ENCODE measurements around the gene APOM. TPM values are rescaled to one million over a fixed set of nuclear protein-coding genes. Genes with fewer than 3 reads are reported as not detected.

Gene APOM
- total and polyA plus RNA-seq, 4 donors, result 89.8 to 587 (median 173) TPM

DNA sequence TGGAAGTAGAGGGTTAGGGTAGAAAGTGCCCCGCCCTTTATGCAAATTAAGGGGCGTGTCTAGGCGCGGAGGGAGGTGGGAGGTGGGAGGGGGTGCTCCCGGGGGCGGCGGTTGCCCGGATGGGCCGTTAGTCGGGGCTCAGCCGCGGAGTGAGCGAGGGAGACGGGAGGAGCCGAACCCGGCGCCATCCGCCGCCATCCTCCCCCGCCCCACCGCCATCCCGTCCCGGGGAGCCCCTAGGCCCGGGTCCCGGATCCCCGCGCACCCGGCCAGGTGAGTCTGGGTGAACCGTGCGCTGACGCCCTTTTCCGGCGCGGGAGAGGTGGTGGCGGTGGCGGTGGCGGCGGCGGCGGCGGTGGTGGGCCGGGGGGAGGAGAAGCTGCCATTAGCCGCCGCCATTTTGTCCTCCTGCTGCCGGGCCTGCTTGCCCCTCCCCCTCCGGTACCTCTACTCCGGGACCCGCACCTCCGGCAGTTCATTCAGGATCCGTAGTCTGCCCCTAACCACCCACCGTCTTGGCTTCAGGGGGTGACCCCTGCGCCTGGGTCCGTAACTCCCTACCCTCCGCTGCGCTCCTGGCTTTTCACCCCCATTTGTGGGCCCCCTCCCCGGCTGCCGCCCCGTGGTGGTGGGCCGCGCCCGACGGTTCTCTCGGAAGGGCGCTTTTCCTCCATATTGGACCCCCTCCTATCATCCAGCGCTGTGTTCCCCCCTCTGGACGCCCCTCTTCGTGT, 34.9 kb upstream of the APOM start, which contains the start of gene PRRC2A:
Gene PRRC2A, plus strand, starts transcription at position 130 of the 734 bp plus-strand sequence. CDS start 2,075 bp downstream, outside the sequence.
- TF ChIP-seq TAF1 (conservative IDR thresholded peaks at IDR 0.05) (peak; percentile 16), YY1 (IDR thresholded peaks at IDR 0.05) (peak; percentile 86), JUND (IDR thresholded peaks at IDR 0.05) (no peak), SP1 (IDR thresholded peaks at IDR 0.05) (peak; percentile 46), EGR1 (IDR thresholded peaks at IDR 0.05; ENCODE audit: low read depth in 2 of 2) (peak in 1 of 2 donors; percentile 6), RXRA (IDR thresholded peaks at IDR 0.05) (peak in 1 of 2 donors; percentile 1), FOXA1 (IDR thresholded peaks at IDR 0.05) (no peak)
- Histone ChIP-seq H3K27ac (ENCODE audit: low read depth in 1 of 2, low read length in 2 of 2) (peak within 1 kb of the TSS; percentile 93 to 96), H3K4me3 (ENCODE audit: low read depth in 1 of 3, low read length in 3 of 3) (peak within 1 kb of the TSS; percentile 87 to 96 (median 90)), H3K9me3 (ENCODE audit: control insufficient read depth in 4 of 4, low read length in 3 of 4) (no peaks in the 10 kb centered on the region), H3K4me1 (ENCODE audit: control insufficient read depth in 4 of 4, insufficient read depth in 4 of 4, low read length in 3 of 4) (peaks cover 4 to 14% (median 7%) of the 10 kb centered on the region in 4 donors), H3K27me3 (ENCODE audit: control insufficient read depth in 4 of 4, insufficient read depth in 4 of 4, low read length in 3 of 4) (no peaks in the 10 kb centered on the region), H3K36me3 (ENCODE audit: control insufficient read depth in 4 of 4, insufficient read depth in 3 of 4, low read depth in 1 of 4, low read length in 3 of 4) (peaks cover 8 to 23% (median 20%) of the 10 kb centered on the region in 4 donors), H3K9ac (ENCODE audit: low read depth in 1 of 2, low read length in 2 of 2) (peak within 1 kb of the TSS; percentile 84 to 97)
- DNase-seq (ENCODE audit: low spot score), result peak; percentile 80
- 1% methylated on average over 67 of the region's 67 CpGs for WGBS

DNA sequence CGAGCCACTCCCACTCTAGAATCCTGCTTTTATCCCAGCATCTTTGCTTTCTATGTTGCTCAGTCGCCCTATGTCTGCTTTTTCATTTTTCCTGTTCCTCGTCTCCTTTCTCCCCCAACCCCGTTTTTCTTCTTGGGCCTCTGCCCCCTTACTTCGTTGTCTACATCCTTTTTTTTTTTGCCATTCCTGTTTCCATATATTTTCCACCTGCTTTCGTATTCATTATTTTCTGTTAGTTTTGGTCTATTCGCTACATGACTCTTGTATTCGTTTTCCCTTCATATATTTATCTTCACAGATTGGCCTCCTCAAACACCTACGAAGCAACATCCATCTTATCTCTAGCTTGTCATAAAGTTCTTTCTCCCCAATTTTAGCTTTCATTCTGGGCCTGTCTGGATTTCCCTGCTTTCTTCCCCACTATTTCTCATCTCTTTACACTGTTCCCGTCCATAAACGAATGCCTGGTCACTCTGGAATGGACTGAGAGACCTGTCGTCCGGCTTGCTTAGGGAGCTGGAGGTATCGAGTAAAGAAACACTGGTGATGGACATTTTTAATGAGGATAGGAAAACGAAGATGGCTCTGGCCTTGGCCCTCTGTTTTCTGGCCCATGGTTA, 34.3 kb upstream of the APOM start:
- H3K4me1 ChIP-seq (ENCODE audit: control insufficient read depth in 4 of 4, insufficient read depth in 4 of 4, low read length in 3 of 4), result peaks cover 4 to 14% (median 7%) of the 10 kb centered on the region in 4 donors
- no peaks in the 10 kb centered on the region for H3K27me3 ChIP-seq (ENCODE audit: control insufficient read depth in 4 of 4, insufficient read depth in 4 of 4, low read length in 3 of 4)
- DNase-seq (ENCODE audit: low spot score), result no peak
- H3K27ac ChIP-seq (ENCODE audit: low read depth in 1 of 2, low read length in 2 of 2), result peak overlapping the region; percentile 93 to 95
- peak overlapping the region; percentile 87 to 96 (median 90) for H3K4me3 ChIP-seq (ENCODE audit: low read depth in 1 of 3, low read length in 3 of 3)
- H3K9ac ChIP-seq (ENCODE audit: low read depth in 1 of 2, low read length in 2 of 2), result peak overlapping the region; percentile 84 to 97
- H3K36me3 ChIP-seq (ENCODE audit: control insufficient read depth in 4 of 4, insufficient read depth in 3 of 4, low read depth in 1 of 4, low read length in 3 of 4), result peaks cover 12 to 30% (median 27%) of the 10 kb centered on the region in 4 donors
- no peaks in the 10 kb centered on the region for H3K9me3 ChIP-seq (ENCODE audit: control insufficient read depth in 4 of 4, low read length in 3 of 4)
- TF ChIP-seq FOXA2 (IDR thresholded peaks at IDR 0.05) (no peak), HNF4A (conservative IDR thresholded peaks at IDR 0.05) (no peak), TAF1 (conservative IDR thresholded peaks at IDR 0.05) (no peak), YY1 (IDR thresholded peaks at IDR 0.05) (no peak), EGR1 (IDR thresholded peaks at IDR 0.05; ENCODE audit: low read depth in 2 of 2) (no peak), JUND (IDR thresholded peaks at IDR 0.05) (no peak), NR2F2 (IDR thresholded peaks at IDR 0.05) (no peak), GABPA (IDR thresholded peaks at IDR 0.05 in 1 of 2, conservative IDR thresholded peaks at IDR 0.05 in 1 of 2) (no peak), SP1 (IDR thresholded peaks at IDR 0.05) (no peak), FOXA1 (IDR thresholded peaks at IDR 0.05) (no peak)
- TF ChIP-seq, protein P1, sequence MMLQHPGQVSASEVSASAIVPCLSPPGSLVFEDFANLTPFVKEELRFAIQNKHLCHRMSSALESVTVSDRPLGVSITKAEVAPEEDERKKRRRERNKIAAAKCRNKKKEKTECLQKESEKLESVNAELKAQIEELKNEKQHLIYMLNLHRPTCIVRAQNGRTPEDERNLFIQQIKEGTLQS (IDR thresholded peaks at IDR 0.05), result no peak
- TF ChIP-seq, protein P2, sequence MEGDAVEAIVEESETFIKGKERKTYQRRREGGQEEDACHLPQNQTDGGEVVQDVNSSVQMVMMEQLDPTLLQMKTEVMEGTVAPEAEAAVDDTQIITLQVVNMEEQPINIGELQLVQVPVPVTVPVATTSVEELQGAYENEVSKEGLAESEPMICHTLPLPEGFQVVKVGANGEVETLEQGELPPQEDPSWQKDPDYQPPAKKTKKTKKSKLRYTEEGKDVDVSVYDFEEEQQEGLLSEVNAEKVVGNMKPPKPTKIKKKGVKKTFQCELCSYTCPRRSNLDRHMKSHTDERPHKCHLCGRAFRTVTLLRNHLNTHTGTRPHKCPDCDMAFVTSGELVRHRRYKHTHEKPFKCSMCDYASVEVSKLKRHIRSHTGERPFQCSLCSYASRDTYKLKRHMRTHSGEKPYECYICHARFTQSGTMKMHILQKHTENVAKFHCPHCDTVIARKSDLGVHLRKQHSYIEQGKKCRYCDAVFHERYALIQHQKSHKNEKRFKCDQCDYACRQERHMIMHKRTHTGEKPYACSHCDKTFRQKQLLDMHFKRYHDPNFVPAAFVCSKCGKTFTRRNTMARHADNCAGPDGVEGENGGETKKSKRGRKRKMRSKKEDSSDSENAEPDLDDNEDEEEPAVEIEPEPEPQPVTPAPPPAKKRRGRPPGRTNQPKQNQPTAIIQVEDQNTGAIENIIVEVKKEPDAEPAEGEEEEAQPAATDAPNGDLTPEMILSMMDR (IDR thresholded peaks at IDR 0.05; ENCODE audit: low read depth, low read length, missing input control), result no peak
- WGBS, result 29% methylated on average over 15 of the region's 15 CpGs

DNA sequence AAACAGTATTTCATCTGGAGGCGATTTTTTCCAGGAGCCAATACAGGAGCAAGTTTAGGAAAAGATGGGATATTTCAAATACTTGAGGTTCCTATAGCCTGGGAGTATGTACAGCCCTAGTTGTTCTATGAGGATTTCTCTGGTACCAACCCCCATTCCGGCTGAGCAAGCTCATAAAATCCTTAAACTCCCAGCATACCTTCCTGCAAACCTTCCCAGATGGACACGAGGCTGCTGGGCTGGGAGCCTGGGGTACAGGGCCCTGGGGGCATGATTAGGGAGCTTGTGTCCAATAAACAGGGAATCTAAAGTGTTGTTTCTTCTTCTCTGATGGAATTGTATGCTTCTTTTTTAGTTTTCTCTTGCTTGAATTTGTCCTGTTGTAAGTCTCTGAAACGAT, 33.7 kb upstream of the APOM start:
- DNase-seq (ENCODE audit: low spot score), result no peak
- Histone ChIP-seq H3K4me3 (ENCODE audit: low read depth in 1 of 3, low read length in 3 of 3) (peak overlapping the region in 2 of 3 donors; percentile 87 to 90), H3K27ac (ENCODE audit: low read depth in 1 of 2, low read length in 2 of 2) (peak overlapping the region in 1 of 2 donors; percentile 95), H3K36me3 (ENCODE audit: control insufficient read depth in 4 of 4, insufficient read depth in 3 of 4, low read depth in 1 of 4, low read length in 3 of 4) (peaks cover 13 to 36% (median 32%) of the 10 kb centered on the region in 4 donors), H3K9ac (ENCODE audit: low read depth in 1 of 2, low read length in 2 of 2) (peak overlapping the region in 1 of 2 donors; percentile 97), H3K9me3 (ENCODE audit: control insufficient read depth in 4 of 4, low read length in 3 of 4) (no peaks in the 10 kb centered on the region), H3K27me3 (ENCODE audit: control insufficient read depth in 4 of 4, insufficient read depth in 4 of 4, low read length in 3 of 4) (no peaks in the 10 kb centered on the region), H3K4me1 (ENCODE audit: control insufficient read depth in 4 of 4, insufficient read depth in 4 of 4, low read length in 3 of 4) (peaks cover 4 to 14% (median 7%) of the 10 kb centered on the region in 4 donors)
- WGBS, result 58% methylated on average over 4 of the region's 4 CpGs
- TF ChIP-seq JUND (IDR thresholded peaks at IDR 0.05) (no peak), HNF4G (IDR thresholded peaks at IDR 0.05) (no peak), GABPA (IDR thresholded peaks at IDR 0.05 in 1 of 2, conservative IDR thresholded peaks at IDR 0.05 in 1 of 2) (no peak), YY1 (IDR thresholded peaks at IDR 0.05) (no peak), HNF4A (conservative IDR thresholded peaks at IDR 0.05) (no peak), TAF1 (conservative IDR thresholded peaks at IDR 0.05) (no peak), EGR1 (IDR thresholded peaks at IDR 0.05; ENCODE audit: low read depth in 2 of 2) (no peak), NR2F2 (IDR thresholded peaks at IDR 0.05) (no peak), FOXA1 (IDR thresholded peaks at IDR 0.05) (no peak), FOXA2 (IDR thresholded peaks at IDR 0.05) (no peak), SP1 (IDR thresholded peaks at IDR 0.05) (no peak)
- TF ChIP-seq, protein P3, sequence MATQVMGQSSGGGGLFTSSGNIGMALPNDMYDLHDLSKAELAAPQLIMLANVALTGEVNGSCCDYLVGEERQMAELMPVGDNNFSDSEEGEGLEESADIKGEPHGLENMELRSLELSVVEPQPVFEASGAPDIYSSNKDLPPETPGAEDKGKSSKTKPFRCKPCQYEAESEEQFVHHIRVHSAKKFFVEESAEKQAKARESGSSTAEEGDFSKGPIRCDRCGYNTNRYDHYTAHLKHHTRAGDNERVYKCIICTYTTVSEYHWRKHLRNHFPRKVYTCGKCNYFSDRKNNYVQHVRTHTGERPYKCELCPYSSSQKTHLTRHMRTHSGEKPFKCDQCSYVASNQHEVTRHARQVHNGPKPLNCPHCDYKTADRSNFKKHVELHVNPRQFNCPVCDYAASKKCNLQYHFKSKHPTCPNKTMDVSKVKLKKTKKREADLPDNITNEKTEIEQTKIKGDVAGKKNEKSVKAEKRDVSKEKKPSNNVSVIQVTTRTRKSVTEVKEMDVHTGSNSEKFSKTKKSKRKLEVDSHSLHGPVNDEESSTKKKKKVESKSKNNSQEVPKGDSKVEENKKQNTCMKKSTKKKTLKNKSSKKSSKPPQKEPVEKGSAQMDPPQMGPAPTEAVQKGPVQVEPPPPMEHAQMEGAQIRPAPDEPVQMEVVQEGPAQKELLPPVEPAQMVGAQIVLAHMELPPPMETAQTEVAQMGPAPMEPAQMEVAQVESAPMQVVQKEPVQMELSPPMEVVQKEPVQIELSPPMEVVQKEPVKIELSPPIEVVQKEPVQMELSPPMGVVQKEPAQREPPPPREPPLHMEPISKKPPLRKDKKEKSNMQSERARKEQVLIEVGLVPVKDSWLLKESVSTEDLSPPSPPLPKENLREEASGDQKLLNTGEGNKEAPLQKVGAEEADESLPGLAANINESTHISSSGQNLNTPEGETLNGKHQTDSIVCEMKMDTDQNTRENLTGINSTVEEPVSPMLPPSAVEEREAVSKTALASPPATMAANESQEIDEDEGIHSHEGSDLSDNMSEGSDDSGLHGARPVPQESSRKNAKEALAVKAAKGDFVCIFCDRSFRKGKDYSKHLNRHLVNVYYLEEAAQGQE (IDR thresholded peaks at IDR 0.05), result no peak
- TF ChIP-seq, protein P2 (IDR thresholded peaks at IDR 0.05; ENCODE audit: low read depth, low read length, missing input control), result no peak

Measured in liver (tissue), 9 donors.